GM12891 (cell line): ENCODE measurements around the gene PLEKHM2.

Source experiments
- POLR2A ChIP-seq: IDR thresholded peaks from 2 replicates; pipeline ENCODE4 v1.6.1; 2011; ENCODE audit warnings: low read depth, low read length, control low read depth
- POLR2AphosphoS5 ChIP-seq: IDR thresholded peaks from 2 replicates; pipeline ENCODE4 v1.6.1; 2011; ENCODE audit warnings: low read depth, low read length, control low read depth
- POU2F2 ChIP-seq: IDR thresholded peaks from 2 replicates; pipeline ENCODE4 v1.6.1; 2011; ENCODE audit warnings: low read depth, mild to moderate bottlenecking, control low read depth, low read length, moderate library complexity
- SPI1 ChIP-seq: IDR thresholded peaks from 2 replicates; pipeline ENCODE4 v1.6.1; 2011; ENCODE audit warnings: low read depth, low read length, control low read depth
- TAF1 ChIP-seq: IDR thresholded peaks from 2 replicates; pipeline ENCODE4 v1.6.1; 2011; ENCODE audit warnings: low read depth, low read length, control low read depth

GRCh38 chr1:15727424-15727823 lies 43.3 kb downstream of the PLEKHM2 start:
- no peak for TF ChIP-seq POLR2A
- TF ChIP-seq POLR2AphosphoS5 = no peak
- TF ChIP-seq SPI1 = no peak
- TF ChIP-seq TAF1 = no peak
- no peak for TF ChIP-seq POU2F2
